ENCODE measurements around the gene PDGFD.

The PDGFD gene

GRCh38 chr11:104130161-104130560 lies 33.8 kb downstream of the PDGFD start:
- H3K4me3 ChIP-seq (ENCODE audit: low read depth, low read length): no peak overlapping the region
- no peak for TF ChIP-seq CTCF (IDR thresholded peaks at IDR 0.05; ENCODE audit: low read depth, low read length, missing control alignments)

GRCh38 chr11:104129145-104129544 lies 34.8 kb downstream of the PDGFD start:
- no peak for TF ChIP-seq CTCF (IDR thresholded peaks at IDR 0.05; ENCODE audit: low read depth, low read length, missing control alignments)
- no peak overlapping the region for H3K4me3 ChIP-seq (ENCODE audit: low read depth, low read length)
- in situ Hi-C loops (cut with HindIII; ENCODE audit: low sequenced_read_pairs): no loop called here
- no peak for DNase-seq (ENCODE audit: low read depth)

More at GRCh38 chr11:104130161-104130560, 33.8 kb downstream of the PDGFD start:
- in situ Hi-C loops (cut with HindIII; ENCODE audit: low sequenced_read_pairs): no loop called here
- no peak for DNase-seq (ENCODE audit: low read depth)

GRCh38 chr11:104127828-104128227 lies 36.1 kb downstream of the PDGFD start:
- in situ Hi-C loops (cut with HindIII; ENCODE audit: low sequenced_read_pairs): no loop called here
- H3K4me3 ChIP-seq (ENCODE audit: low read depth, low read length): no peak overlapping the region
- no peak for DNase-seq (ENCODE audit: low read depth)
- no peak for TF ChIP-seq CTCF (IDR thresholded peaks at IDR 0.05; ENCODE audit: low read depth, low read length, missing control alignments)

- no peak for DNase-seq (ENCODE audit: low read depth)
- in situ Hi-C loops (cut with HindIII; ENCODE audit: low sequenced_read_pairs): no loop called here
- no peak for TF ChIP-seq CTCF (IDR thresholded peaks at IDR 0.05; ENCODE audit: low read depth, low read length, missing control alignments)
- H3K4me3 ChIP-seq (ENCODE audit: low read depth, low read length): no peak overlapping the region
Measured at GRCh38 chr11:104126464-104126863, 37.5 kb downstream of the PDGFD start.

GRCh38 chr11:104124979-104125378 lies 39.0 kb downstream of the PDGFD start:
- TF ChIP-seq CTCF (IDR thresholded peaks at IDR 0.05; ENCODE audit: low read depth, low read length, missing control alignments): no peak
- DNase-seq (ENCODE audit: low read depth): no peak
- H3K4me3 ChIP-seq (ENCODE audit: low read depth, low read length): no peak overlapping the region
- in situ Hi-C loops (cut with HindIII; ENCODE audit: low sequenced_read_pairs): no loop called here

GRCh38 chr11:104122836-104123235 lies 41.1 kb downstream of the PDGFD start:
- no peak for DNase-seq (ENCODE audit: low read depth)
- H3K4me3 ChIP-seq (ENCODE audit: low read depth, low read length): no peak overlapping the region
- no peak for TF ChIP-seq CTCF (IDR thresholded peaks at IDR 0.05; ENCODE audit: low read depth, low read length, missing control alignments)
- in situ Hi-C loops (cut with HindIII; ENCODE audit: low sequenced_read_pairs): no loop called here

Data from astrocyte of the cerebellum (primary cell).